ENCODE data around the gene DNAH17.

DNA sequence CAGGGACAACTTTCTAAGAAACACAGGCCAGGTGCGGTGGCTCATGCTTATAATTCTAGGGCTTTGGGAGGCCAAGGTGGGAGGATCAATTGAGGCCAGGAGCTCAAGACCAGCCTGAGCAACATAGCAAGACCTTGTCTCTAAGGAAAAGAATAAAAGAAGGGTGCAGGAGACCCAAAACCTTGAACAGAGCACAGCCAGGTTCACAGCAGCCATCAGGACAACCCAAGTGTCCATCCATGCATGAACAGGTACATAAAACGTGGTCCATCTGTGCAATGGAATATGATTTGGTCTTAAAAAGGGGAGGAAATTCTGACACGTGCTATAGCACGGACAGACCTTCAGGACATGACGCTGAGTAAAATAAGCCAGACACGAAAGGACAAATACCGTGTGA is 107.8 kb downstream of the DNAH17 start:
- no peak for TF ChIP-seq ZNF830 (tag by site-specific recombination; IDR thresholded peaks at IDR 0.05; ENCODE audit: low read depth)
- TF ChIP-seq ZNF292 (tag by site-specific recombination; IDR thresholded peaks at IDR 0.05; ENCODE audit: borderline replicate concordance, low read depth) = no peak
- no peak for TF ChIP-seq YY1 (tag by site-specific recombination; IDR thresholded peaks at IDR 0.05)
- no peak for TF ChIP-seq CTCF (tag by site-specific recombination; IDR thresholded peaks at IDR 0.05)
- TF ChIP-seq, protein P1, sequence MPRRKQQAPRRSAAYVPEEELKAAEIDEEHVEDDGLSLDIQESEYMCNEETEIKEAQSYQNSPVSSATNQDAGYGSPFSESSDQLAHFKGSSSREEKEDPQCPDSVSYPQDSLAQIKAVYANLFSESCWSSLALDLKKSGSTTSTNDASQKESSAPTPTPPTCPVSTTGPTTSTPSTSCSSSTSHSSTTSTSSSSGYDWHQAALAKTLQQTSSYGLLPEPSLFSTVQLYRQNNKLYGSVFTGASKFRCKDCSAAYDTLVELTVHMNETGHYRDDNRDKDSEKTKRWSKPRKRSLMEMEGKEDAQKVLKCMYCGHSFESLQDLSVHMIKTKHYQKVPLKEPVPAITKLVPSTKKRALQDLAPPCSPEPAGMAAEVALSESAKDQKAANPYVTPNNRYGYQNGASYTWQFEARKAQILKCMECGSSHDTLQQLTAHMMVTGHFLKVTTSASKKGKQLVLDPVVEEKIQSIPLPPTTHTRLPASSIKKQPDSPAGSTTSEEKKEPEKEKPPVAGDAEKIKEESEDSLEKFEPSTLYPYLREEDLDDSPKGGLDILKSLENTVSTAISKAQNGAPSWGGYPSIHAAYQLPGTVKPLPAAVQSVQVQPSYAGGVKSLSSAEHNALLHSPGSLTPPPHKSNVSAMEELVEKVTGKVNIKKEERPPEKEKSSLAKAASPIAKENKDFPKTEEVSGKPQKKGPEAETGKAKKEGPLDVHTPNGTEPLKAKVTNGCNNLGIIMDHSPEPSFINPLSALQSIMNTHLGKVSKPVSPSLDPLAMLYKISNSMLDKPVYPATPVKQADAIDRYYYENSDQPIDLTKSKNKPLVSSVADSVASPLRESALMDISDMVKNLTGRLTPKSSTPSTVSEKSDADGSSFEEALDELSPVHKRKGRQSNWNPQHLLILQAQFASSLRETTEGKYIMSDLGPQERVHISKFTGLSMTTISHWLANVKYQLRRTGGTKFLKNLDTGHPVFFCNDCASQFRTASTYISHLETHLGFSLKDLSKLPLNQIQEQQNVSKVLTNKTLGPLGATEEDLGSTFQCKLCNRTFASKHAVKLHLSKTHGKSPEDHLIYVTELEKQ (tag by site-specific recombination; IDR thresholded peaks at IDR 0.05; ENCODE audit: borderline replicate concordance) = no peak
- TF ChIP-seq GLI2 (tag by site-specific recombination; IDR thresholded peaks at IDR 0.05; ENCODE audit: borderline replicate concordance, low read depth) = no peak
- TF ChIP-seq SCRT2 (tag by site-specific recombination; IDR thresholded peaks at IDR 0.05) = no peak

All from HEK293 (cell line).